AG09309 (cell line): ENCODE measurements around the gene TLX2.
A peak's percentile ranks its signal among the peaks of the same experiment; 100 is the strongest.

Experiments
- DNase-seq: peaks from one replicate; pipeline ENCODE4 v3.0.0-alpha.2; 2010; ENCODE audit warnings: low read depth
- H3K4me3 ChIP-seq: 2 replicates; pipeline ENCODE4 v1.5.1; 2011; ENCODE audit warnings: mild to moderate bottlenecking, low read depth, low read length, moderate library complexity; ENCODE audit not compliant: control insufficient read depth
- TF ChIP-seq, protein P1 (sequence below): IDR thresholded peaks from 2 replicates; pipeline ENCODE4 v1.5.1; 2011; ENCODE audit warnings: mild to moderate bottlenecking, low read depth, low read length, inconsistent platforms; ENCODE audit not compliant: insufficient read depth, control insufficient read depth; ENCODE audit errors: missing control alignments

TLX2 gene

DNA sequence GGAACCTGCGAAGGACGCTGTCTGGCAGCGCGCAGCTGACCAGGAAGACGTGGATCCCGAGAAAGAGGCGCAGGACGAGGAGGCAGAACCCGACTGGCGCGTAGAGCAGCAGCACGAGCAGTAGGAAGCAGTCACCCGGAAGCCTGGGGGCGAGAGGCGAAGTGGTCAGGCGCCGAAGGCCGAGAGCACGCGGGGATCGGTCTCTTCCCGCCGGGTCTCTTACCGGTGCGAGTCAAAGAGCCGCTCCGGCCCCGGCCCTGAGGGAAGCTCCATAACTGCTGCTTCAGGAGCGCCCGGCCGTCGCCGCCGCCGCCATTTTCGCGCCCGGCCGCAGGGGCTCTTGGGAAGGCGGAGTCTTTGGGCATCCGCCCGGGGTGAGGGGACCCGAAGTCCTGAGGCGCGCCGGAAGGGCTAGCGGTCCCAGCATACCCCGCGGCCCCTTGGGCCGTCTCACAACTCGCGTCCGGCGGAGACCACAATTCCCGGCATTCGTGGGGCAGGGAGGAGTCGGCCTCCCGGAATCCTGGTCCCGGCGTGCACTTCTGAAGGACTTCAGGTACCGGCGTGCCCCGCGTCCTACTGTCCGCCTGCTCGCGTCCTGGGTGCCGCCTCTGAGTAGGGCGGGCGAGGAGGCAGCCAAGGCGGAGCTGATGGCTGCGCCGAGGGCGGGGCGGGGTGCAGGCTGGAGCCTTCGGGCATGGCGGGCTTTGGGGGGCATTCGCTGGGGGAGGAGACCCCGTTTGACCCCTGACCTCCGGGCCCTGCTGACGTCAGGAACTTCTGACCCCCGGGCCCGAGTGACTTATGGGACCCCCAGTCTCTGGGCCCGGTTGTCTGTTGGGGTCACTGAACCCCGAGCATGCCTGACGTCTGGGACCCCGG, 15.3 kb downstream of the TLX2 start, which contains the start of the genes AUP1 and HTRA2:
Gene AUP1, minus strand, starts transcription at position 350 of the 882 bp plus-strand sequence. Its CDS starts 77 bp downstream, at position 273.
Gene HTRA2, plus strand, starts transcription at position 577 of the 882 bp plus-strand sequence. Its CDS starts 74 bp downstream, at position 651.
- TF ChIP-seq, protein P1, sequence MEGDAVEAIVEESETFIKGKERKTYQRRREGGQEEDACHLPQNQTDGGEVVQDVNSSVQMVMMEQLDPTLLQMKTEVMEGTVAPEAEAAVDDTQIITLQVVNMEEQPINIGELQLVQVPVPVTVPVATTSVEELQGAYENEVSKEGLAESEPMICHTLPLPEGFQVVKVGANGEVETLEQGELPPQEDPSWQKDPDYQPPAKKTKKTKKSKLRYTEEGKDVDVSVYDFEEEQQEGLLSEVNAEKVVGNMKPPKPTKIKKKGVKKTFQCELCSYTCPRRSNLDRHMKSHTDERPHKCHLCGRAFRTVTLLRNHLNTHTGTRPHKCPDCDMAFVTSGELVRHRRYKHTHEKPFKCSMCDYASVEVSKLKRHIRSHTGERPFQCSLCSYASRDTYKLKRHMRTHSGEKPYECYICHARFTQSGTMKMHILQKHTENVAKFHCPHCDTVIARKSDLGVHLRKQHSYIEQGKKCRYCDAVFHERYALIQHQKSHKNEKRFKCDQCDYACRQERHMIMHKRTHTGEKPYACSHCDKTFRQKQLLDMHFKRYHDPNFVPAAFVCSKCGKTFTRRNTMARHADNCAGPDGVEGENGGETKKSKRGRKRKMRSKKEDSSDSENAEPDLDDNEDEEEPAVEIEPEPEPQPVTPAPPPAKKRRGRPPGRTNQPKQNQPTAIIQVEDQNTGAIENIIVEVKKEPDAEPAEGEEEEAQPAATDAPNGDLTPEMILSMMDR, result no peak
- H3K4me3 ChIP-seq, result peak within 1 kb of the TSS; percentile 92
- DNase-seq, result peak; percentile 96

DNA sequence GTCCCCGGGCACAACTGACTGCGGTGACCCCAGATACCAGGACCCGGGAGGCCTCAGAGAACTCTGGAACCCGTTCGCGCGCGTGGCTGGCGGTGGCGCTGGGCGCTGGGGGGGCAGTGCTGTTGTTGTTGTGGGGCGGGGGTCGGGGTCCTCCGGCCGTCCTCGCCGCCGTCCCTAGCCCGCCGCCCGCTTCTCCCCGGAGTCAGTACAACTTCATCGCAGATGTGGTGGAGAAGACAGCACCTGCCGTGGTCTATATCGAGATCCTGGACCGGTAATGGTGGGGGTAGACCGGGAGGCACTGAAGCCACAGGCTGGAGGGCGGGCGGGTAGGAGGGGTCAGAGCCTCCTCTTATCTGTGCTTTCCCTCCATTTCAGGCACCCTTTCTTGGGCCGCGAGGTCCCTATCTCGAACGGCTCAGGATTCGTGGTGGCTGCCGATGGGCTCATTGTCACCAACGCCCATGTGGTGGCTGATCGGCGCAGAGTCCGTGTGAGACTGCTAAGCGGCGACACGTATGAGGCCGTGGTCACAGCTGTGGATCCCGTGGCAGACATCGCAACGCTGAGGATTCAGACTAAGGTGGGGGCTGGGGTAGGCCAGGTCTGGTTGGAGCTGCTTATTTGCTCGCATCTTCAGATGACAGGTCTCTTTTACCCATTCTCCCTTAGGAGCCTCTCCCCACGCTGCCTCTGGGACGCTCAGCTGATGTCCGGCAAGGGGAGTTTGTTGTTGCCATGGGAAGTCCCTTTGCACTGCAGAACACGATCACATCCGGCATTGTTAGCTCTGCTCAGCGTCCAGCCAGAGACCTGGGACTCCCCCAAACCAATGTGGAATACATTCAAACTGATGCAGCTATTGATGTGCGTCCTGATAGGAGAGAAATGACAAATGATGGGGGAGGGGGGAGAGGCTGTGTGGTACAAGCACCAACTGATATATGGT, 16.3 kb downstream of the TLX2 start:
- H3K4me3 ChIP-seq, result peak overlapping the region; percentile 92
- no peak for DNase-seq
- TF ChIP-seq, protein P1, result no peak

DNA sequence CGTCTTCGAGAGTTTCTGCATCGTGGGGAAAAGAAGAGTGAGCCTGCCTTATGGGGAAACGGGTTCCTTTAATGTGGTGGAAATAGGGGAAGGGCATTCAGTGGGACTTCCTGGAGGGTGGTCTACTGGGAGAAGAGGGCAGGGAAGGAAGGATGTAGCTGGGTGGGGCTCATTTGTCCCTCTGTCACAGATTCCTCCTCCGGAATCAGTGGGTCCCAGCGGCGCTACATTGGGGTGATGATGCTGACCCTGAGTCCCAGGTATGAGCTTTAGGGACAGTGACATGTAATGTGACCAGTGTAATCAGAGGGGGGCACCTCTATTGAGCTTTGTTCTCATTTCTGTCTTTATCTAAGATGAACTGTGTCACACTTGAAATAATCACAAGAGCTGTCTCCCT, 17.4 kb downstream of the TLX2 start:
- TF ChIP-seq, protein P1, result no peak
- H3K4me3 ChIP-seq, result peak overlapping the region; percentile 92
- DNase-seq, result no peak

DNA sequence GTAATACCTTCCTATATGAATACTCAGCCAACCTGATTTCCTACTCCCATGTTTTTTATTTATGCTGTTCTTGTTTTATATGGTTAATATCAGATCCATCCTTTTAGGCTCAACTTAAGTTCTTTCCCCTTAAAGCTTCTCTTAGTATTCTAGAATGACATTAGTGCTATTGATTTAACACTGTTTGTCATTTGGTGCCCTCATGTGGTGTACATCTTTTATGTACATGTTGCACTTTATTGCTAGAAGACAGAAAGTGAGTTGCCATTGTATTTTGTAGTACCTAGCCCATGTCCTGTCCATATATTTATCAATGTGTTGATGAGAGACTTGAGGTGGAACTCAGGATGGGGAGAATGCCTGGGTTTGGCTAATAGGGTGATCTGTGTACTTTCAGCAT, 18.0 kb downstream of the TLX2 start:
- no peak for DNase-seq
- TF ChIP-seq, protein P1, result peak; percentile 20
- no peak overlapping the region for H3K4me3 ChIP-seq

DNA sequence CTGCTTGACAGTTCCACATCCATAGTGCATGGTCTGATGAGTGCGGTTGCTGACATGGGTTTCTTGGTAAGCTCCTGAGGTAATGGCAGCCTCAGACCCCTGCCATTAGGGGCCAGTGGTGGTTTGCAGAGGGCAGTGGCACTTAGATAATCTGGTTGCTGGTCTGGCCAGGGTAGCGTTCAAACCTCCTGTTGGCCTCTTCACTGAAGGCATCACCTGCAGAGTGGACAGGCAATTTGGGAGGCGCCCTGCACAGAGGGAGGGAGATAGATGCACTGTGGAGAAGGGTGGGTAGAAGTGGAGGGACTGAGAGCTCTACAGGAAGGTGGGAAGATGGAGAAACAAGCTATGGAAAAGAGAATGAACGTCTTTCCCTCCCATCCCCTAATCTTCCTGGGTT, 19.2 kb downstream of the TLX2 start:
- no peak overlapping the region for H3K4me3 ChIP-seq
- TF ChIP-seq, protein P1, result no peak
- no peak for DNase-seq

DNA sequence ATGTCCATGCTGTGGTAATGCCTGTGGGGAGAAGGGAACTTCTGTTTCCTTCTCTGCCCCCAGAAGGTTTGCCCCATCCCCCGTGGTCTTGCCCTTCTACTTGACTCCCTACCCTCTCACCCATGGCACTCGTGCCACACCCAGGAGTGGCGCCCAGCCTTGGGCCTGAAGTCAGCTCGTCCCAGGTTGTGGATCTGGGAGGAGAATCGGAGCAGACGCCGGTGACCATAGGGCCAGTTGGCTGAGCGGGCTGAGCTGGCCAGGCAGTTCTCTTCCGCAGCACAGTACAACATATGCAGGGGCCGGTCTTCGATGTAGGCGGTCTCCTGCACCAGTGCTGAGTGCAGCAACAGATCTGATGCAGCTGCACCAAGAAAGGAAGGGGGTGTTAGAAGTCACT, 20.2 kb downstream of the TLX2 start:
- no peak overlapping the region for H3K4me3 ChIP-seq
- TF ChIP-seq, protein P1, result no peak
- no peak for DNase-seq
